ENCODE data around the gene MESD.
A peak's percentile ranks its signal among the peaks of the same experiment; 100 is the strongest.

MESD gene

GRCh38 chr15:80937718-80938117 is 51.9 kb downstream of the MESD start:
- no peak for DNase-seq (ENCODE audit: low read depth)
- no peak for TF ChIP-seq CTCF (conservative IDR thresholded peaks at IDR 0.05; ENCODE audit: low read length)
- H3K4me3 ChIP-seq (ENCODE audit: low read length): no peak overlapping the region

GRCh38 chr15:80936288-80937078 is 53.1 kb downstream of the MESD start:
- no peak for TF ChIP-seq CTCF (conservative IDR thresholded peaks at IDR 0.05; ENCODE audit: low read length)
- no peak for DNase-seq (ENCODE audit: low read depth)
- no peak overlapping the region for H3K4me3 ChIP-seq (ENCODE audit: low read length)

GRCh38 chr15:80934761-80935221 is 54.8 kb downstream of the MESD start:
- DNase-seq (ENCODE audit: low read depth): peak; percentile 56
- H3K4me3 ChIP-seq (ENCODE audit: low read length): no peak overlapping the region
- TF ChIP-seq CTCF (conservative IDR thresholded peaks at IDR 0.05; ENCODE audit: low read length): no peak

- no peak for TF ChIP-seq CTCF (conservative IDR thresholded peaks at IDR 0.05; ENCODE audit: low read length)
- H3K4me3 ChIP-seq (ENCODE audit: low read length): no peak overlapping the region
- DNase-seq (ENCODE audit: low read depth): no peak
These were observed 56.6 kb downstream of the MESD start for GRCh38 chr15:80932989-80933388.

GRCh38 chr15:80932513-80932815 is 57.2 kb downstream of the MESD start:
- no peak for DNase-seq (ENCODE audit: low read depth)
- H3K4me3 ChIP-seq (ENCODE audit: low read length): no peak overlapping the region
- no peak for TF ChIP-seq CTCF (conservative IDR thresholded peaks at IDR 0.05; ENCODE audit: low read length)

GRCh38 chr15:80931721-80932512 is 57.7 kb downstream of the MESD start:
- no peak for DNase-seq (ENCODE audit: low read depth)
- TF ChIP-seq CTCF (conservative IDR thresholded peaks at IDR 0.05; ENCODE audit: low read length): no peak
- H3K4me3 ChIP-seq (ENCODE audit: low read length): no peak overlapping the region

GRCh38 chr15:80931191-80931590 is 58.4 kb downstream of the MESD start:
- no peak for TF ChIP-seq CTCF (conservative IDR thresholded peaks at IDR 0.05; ENCODE audit: low read length)
- H3K4me3 ChIP-seq (ENCODE audit: low read length): no peak overlapping the region
- peak; percentile 68 for DNase-seq (ENCODE audit: low read depth)

All from AG10803 (cell line).